DMS114 treated with DMSO at 0.1 percent for 48 hours (cell line): Measurements from ENCODE around the gene PLA2G3.
"Not testable (repeated sequence)": the region's sequence is repeated elsewhere in the genome, so short reads cannot be mapped to it uniquely, and the experiment has no call there.

Experiments
- DNase-seq: peaks from one replicate; lab custom pipeline; 2025; ENCODE audit not compliant: unreplicated experiment; lab: John Stamatoyannopoulos, UW

The PLA2G3 gene, protein sequence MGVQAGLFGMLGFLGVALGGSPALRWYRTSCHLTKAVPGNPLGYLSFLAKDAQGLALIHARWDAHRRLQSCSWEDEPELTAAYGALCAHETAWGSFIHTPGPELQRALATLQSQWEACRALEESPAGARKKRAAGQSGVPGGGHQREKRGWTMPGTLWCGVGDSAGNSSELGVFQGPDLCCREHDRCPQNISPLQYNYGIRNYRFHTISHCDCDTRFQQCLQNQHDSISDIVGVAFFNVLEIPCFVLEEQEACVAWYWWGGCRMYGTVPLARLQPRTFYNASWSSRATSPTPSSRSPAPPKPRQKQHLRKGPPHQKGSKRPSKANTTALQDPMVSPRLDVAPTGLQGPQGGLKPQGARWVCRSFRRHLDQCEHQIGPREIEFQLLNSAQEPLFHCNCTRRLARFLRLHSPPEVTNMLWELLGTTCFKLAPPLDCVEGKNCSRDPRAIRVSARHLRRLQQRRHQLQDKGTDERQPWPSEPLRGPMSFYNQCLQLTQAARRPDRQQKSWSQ

GRCh38 chr22:31139866-31140716 lies at the start of gene PLA2G3:
Gene PLA2G3, minus strand, starts transcription at chr22:31140508. Its CDS starts 154 bp downstream, at chr22:31140354.
- no peak for DNase-seq

- no peak for DNase-seq
Observed at GRCh38 chr22:31187627-31188026, 47.3 kb upstream of the PLA2G3 start.

DNA sequence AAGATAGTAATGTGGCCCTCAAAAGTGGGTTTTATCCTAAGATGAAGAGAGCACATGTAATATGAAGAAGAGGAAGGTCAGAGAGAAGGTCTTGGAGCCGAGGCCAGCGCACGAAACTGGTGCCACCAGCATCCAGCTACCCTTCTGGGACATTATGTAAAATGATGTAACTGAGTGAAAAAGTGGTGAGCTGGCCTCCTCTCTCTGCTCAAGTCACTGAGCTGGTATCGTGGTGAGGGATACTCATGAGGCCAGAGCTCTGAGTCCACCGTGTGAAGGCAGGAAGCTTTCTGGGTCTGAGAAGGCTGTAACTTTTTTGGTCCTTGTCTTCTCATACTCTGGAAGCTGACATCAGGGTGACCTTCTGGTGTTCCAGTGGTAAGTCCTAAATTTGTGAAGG lies 44.7 kb upstream of the PLA2G3 start:
- no peak for DNase-seq

DNA sequence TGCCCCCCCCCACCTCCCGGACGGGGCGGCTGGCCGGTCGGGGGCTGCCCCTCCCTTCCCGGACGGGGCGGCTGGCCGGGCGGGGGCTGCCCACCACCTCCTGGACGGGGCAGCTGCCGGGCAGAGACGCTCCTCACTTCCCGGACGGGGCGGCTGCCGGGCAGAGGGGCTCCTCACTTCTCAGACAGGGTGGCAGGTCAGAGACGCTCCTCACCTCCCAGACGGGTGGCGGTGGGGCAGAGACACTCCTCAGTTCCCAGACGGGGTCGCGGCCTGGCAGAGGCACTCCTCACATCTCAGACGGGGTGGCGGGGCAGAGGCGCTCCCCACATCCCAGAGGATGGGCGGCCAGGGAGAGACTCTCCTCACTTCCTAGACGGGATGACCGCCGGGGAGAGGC lies 43.7 kb upstream of the PLA2G3 start:
- DNase-seq, result no peak

GRCh38 chr22:31179345-31179744 lies 39.0 kb upstream of the PLA2G3 start:
- no peak for DNase-seq

DNA sequence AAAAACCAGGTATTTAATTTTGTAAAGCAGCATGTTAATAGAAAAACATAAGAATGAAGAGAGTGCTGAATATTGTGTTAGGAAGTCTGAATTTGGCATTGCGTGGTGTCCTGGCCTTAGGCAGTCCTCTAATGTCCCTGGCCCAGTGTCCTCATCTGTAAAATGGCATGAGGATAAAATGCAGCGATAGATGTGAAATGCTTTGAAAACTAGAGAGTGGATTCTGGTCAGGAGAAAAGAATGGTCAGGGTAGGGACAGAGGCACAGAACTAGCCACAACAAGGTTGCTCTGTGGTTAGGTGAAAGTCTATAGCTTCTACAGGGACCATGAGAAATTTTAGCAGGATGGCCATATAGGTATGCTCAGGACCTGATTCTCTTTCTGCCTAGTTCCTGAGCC lies 38.6 kb upstream of the PLA2G3 start:
- DNase-seq, result no peak

DNA sequence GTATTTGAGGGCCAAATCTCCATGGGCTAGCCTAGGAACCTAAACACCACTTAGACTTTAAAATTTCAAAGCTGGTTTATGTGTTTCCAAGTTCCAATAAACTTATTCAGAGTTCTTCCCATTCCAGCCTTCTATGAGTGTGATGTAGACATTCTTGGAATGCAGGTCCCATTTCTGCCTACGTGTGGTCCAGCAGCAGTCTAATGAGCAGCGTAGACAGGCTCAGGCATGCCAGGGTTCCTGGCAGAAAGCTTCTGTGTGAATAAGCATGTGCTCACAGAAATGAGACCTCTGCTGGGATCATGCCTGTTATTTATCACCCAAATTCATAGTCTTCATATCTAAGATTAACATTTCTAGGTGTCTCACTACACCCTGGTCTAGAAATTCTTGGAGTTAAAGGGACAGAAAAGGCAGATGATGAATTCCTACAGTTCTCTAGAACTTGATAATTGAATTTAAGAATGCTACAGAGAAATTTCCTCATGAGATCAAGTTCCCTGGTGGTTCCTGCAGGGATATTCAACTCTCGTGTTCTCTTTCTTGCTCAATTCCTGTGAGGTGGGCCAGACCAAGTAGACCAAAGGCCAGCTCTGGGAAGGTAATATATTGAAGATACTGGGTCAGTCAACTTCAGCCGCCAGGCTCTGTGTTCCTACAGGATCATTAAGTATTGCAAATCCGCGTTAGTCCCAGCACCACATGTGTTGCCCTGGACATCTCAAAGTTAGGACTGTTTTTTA lies 37.3 kb upstream of the PLA2G3 start:
- no peak for DNase-seq

DNA sequence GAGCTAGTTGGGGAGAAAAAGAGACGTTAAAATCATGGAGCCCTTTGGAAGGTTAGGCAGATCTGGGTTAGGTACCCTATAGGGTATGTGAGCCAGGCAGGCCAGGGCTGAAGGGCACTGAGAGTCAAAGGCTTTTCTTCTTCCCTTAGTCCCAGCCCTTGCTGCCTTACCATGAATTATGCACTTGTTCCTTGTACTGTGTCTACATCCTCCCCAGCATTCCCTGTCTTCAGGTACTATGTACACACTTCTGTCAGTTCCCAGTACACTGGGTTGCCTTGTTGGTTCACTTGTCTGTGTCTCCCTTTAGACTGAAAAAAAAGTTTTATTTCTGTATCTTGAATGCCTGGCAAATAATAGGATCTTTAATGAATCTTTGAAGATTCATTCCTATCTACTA lies 36.6 kb upstream of the PLA2G3 start:
- DNase-seq, result no peak

GRCh38 chr22:31173386-31174145 lies 33.3 kb upstream of the PLA2G3 start:
- no peak for DNase-seq

DNA sequence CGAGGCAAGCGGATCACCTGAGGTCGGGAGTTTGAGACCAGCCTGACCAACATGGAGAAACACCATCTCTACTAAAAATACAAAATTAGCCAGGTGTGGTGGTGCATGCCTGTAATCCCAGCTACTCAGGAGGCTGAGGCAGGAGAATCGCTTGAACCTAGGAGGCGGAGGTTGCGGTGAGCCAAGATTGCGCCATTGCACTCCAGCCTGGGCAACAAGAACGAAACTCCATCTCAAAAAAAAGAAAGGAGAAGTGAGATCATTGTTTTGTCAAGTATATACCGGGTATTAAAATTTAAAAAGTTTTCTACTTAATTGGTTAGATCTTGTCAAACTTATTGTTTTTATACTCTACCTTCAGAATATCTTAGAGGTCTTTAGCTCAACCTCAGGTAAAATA lies 31.4 kb upstream of the PLA2G3 start:
- not testable (repeated sequence) for DNase-seq

DNA sequence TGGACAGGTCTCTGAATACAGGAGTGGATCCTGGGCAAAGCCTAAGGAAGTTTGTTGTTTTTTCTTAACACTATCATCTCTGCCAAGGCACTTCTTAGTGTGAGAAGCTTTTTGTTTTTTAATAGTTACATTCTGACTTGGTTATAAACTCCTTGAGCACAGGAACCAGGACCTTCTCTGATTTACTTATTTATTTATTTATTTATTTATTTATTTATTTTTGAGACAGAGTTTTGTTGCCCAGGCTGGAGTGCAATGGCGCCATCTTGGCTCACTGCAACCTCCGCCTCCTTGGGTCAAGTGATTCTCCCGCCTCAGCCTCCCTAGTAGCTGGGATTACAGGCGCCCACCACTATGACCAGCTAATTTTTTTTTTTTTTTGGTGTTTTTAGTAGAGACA lies 30.7 kb upstream of the PLA2G3 start:
- no peak for DNase-seq

- DNase-seq, result no peak
Observed at GRCh38 chr22:31162015-31162765, 21.9 kb upstream of the PLA2G3 start.

- no peak for DNase-seq
Observed at GRCh38 chr22:31161386-31161785, 21.1 kb upstream of the PLA2G3 start.

- DNase-seq, result no peak
Observed at GRCh38 chr22:31160328-31160978, 20.1 kb upstream of the PLA2G3 start.

DNA sequence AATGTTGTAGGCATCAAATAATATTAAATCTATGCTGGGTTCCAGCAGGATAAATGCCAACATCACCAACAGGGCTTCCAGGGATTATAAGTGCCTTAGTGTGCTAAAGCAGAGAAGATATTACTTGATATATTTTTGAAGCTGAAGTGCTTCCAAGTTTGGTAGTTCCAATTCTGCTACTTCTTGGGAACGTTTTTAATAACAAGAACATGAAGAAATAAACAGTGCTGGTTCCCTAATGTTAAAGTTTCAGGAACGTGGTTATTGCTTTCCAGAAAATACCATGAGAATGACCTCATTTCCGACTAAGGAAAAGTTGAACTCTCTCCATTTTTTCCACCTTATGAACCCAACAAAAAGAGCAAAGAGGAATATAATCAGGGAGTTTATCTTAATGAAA lies 15.1 kb upstream of the PLA2G3 start:
- DNase-seq, result no peak

DNA sequence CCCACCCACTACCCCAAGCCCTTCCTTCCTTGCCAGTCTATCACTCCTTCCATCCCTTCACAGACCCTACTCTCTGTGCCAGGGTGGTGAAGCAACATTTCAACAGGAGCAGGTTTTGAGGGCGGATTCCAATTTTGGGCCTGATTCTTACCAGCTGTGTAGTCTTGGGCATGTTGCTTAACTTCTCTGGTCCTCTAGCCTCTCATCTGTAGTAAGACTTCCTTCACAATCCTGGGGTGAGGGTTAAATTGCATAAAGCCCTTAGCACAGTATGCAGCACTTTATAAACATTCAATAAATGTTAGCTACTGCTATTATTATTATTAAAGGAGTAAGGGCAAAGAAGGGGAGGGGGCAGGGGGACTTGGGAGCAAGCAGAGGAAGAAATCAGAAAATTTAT lies 14.7 kb upstream of the PLA2G3 start:
- no peak for DNase-seq

DNA sequence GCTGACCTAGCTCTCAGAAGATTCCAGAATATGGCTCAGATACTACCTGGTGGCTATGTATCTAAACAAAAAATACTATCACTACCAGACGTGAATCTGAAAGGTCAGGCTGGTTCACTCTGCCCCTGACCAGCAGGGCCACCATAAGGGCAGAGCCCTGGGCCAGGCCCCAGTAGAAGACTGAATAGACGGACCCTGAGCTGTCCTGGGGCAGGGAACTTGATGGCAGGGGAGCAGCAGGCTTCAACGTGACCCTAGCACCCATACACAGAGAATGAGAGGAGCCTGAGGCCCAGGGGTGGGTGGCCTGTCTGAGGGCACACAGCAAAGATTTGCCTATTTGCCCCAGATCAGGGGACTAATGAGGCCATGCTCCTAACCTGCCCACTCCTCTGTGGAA lies 13.0 kb upstream of the PLA2G3 start:
- no peak for DNase-seq

GRCh38 chr22:31151872-31152271 lies 11.6 kb upstream of the PLA2G3 start:
- no peak for DNase-seq

DNA sequence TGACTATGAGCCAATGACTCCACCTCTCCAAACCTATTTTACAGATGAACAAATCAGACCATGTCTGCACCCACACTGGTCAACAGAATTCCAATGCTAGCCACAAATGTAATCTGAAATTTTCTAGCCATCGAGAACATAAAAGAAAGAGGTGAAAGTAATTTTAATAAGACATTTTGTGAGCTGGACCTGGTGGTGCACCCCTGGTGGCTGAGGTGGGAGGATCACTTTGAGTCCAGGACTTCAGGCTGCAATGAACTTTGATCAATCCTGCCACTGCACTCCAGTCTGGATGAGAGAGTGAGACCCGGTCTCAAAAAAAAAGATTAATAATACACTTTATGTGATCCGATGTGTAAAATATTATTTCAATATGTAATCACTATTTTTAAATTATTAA lies 10.3 kb upstream of the PLA2G3 start:
- peak; percentile 9 for DNase-seq
